GM18505 (cell line): ENCODE results near the gene URB1.

Experiments
- ATAC-seq: cut with Tn5 transposase; IDR thresholded peaks from one replicate; pipeline ENCODE4 v1.9.1; 2021; ENCODE audit not compliant: unreplicated experiment
- POLR2A ChIP-seq: IDR thresholded peaks from 4 replicates; pipeline ENCODE4 v1.6.1; 2011; ENCODE audit warnings: borderline replicate concordance; ENCODE audit not compliant: insufficient read depth, insufficient read length; ENCODE audit errors: extremely low read depth

URB1 gene

GRCh38 chr21:32303385-32303784 is 89.4 kb downstream of the URB1 start:
- no peak for TF ChIP-seq POLR2A
- ATAC-seq, result no peak

GRCh38 chr21:32302560-32302959 is 90.3 kb downstream of the URB1 start:
- no peak for TF ChIP-seq POLR2A
- no peak for ATAC-seq

DNA sequence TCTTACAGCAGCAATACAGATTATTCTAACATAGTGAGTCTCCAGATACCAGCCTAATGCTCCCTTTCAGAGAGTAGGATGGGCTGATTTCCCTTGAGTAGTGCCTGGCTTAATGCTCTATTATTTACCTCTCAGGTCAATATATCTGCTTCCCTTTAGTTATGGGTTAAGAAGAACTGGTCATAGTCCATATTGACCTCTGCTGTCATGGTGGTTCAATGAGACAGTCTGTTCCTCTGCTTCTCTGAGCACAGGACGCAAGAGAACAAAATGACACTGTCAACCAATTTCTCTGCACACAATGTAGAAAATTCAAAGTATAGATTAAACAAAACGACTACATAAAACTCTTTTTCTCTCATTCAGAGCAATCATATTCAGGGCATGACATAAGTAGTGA is 91.2 kb downstream of the URB1 start:
- no peak for ATAC-seq
- TF ChIP-seq POLR2A, result no peak

GRCh38 chr21:32300117-32300681 is 92.6 kb downstream of the URB1 start:
- no peak for TF ChIP-seq POLR2A
- ATAC-seq, result no peak

DNA sequence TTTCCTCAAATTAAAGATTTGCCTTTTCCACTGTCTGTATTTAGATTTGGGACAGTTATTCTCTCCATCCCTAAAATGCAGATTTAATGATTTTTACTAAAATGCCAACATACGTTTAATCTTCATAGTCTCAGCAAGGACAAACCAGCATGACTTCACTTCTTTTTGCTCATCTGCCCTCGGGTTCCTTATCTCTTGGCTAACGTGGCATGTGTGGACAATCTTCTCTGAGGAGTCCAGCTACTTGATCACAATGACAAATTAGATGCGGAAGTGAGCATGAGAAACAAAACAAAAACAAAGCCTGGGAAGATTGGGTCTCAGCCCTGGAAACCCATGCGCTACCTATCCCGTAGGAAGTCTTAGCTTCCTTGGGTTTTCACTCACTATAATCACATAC is 93.1 kb downstream of the URB1 start:
- TF ChIP-seq POLR2A, result no peak
- ATAC-seq, result no peak

GRCh38 chr21:32298658-32299081 is 94.1 kb downstream of the URB1 start, which contains the start of gene MRAP:
Gene MRAP, plus strand, starts transcription at chr21:32298855. Its CDS starts 117 bp downstream, at chr21:32298972.
- no peak for ATAC-seq
- no peak for TF ChIP-seq POLR2A

DNA sequence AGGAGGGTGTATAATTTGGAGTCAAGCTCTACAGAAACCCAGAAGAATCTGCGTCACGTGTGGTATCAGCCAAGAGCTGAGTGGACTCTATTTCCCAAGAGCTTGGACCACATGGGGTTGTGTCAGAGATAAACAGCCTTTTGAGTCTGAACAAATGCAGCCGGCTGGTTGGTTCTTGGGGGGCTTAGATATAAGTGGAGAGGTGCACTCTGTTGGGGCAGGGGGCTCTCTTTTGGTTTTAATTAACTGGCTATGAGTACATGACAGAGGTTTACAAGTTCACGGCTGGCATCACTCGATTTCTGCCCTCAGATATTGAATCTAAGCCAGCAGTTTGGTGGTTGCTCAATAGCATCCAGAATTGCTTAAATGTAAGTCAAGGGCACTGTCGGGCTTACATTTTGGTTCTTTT is 94.7 kb downstream of the URB1 start:
- no peak for ATAC-seq
- no peak for TF ChIP-seq POLR2A

DNA sequence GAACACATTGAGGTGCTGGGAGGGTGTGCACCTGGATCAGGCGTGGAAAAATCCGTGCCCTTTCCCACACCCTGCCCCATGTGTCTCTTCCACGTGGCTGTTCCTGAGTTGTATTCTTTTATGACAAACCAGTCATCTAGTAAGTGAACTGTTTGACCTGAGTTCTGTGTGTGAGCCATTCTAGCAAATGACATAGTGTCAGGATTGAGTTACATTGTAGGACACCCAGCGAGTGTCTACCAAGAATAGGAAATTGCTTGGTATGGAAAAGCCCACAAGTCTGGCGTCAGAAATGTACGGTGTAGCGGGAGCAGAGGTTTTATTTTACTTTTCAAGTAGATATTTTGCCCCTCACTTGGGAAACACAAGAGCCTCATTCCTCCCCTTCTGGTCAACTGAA is 95.4 kb downstream of the URB1 start:
- no peak for TF ChIP-seq POLR2A

DNA sequence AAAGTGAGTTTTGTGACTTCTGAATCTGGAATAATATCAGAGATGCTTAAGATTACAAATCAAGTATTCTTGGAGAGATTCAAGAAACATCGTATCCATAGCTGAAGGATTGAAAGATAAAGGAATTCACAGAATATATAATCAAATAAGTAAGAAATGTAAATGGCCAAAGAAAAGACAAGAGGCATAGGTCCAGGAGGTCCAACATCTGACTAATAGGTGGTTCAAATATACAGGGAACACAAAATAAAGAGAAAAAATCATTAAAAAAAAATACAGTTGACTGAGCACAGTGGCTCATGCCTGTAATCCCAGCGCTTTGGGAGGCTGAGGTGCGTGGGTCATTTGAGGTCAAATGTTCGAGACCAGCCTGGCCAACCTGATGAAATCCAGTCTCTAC is 107.3 kb downstream of the URB1 start:
- TF ChIP-seq POLR2A, result no peak
- no peak for ATAC-seq

More for the DNA sequence above, 95.4 kb downstream of the URB1 start:
- ATAC-seq, result no peak

DNA sequence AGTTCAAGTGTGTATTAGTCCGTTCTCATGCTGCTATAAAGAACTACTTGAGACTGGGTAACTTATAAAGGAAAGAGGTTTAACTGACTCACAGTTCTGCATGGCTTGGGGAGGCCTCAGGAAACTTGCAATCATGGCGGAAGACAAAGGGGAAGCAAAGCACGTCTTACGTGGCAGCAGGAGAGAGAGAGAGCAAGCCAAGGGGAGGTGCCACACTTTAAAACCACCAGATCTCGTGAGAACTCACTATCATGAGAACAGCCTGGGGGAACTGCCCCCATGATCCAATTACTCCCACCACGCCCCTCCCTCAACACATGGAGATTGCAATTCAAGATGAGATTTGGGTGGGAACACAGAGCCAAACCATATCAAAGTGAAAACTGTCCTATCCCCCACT is 109.8 kb downstream of the URB1 start:
- no peak for TF ChIP-seq POLR2A
- no peak for ATAC-seq

- TF ChIP-seq POLR2A, result no peak
- ATAC-seq, result no peak
These were observed 111.3 kb downstream of the URB1 start for GRCh38 chr21:32281531-32281930.

DNA sequence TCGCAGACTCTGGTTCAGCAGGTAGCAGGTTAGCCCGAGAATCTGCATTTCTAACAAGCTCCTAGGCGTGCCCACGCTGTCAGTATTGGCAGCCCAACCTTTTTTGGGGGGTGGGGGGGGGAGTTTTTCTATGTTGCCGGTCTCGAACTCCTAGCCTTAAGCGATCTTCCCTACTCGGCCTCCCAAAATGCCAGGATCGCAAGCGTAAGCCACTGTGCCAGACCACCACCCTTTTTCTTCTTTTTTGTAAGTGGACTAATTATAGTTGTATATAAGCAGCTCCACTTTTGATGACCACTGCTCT is 113.5 kb downstream of the URB1 start:
- ATAC-seq, result peak; percentile 18
- TF ChIP-seq POLR2A, result no peak

GRCh38 chr21:32278518-32279376 is 114.1 kb downstream of the URB1 start, which contains the start of gene MIS18A:
Gene MIS18A, minus strand, starts transcription at chr21:32279049. Its CDS starts 35 bp downstream, at chr21:32279014.
- peak; percentile 76 for TF ChIP-seq POLR2A
- peak; percentile 96 for ATAC-seq

DNA sequence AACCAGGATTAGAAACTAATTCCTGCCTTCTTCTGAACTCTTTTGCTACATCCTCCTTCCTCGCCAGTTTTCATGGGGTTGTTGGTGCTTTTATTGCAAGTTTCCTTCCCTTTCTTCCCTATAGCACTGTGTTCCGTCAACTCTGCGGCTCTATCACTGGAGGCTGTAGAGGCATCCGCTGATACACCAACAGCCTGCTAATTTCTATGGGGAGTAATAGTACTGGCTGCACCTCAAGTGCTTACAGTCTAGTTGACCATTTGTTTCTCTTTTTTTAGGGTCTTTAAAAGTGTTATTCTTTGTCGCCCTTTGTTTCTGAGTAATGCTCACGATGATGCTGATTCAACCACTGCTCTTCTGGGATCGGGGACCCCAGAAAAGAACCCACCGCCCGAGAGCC is 114.7 kb downstream of the URB1 start:
- TF ChIP-seq POLR2A, result no peak
- ATAC-seq, result no peak
